Stomach (tissue), 9 donors: ENCODE results near the gene MTERF2. TPM values are rescaled to one million over a fixed set of nuclear protein-coding genes. Genes with fewer than 3 reads are reported as not detected.

ENCODE experiments used
- DNase-seq, 2 donors: peaks; one replicate each; pipeline versions ENCODE4 v3.0.0 to v3.0.0-alpha.2; 2013 to 2019
- H3K27ac ChIP-seq, 5 donors: fragments of 200-600 bp in 4 of 5; sonication (generic) in 4 of 5; one replicate each; pipeline ENCODE4 v1.5.1; 2013 to 2019; ENCODE audit warnings: mild to moderate bottlenecking in 1 of 5, moderate library complexity in 1 of 5
- H3K27me3 ChIP-seq, 3 donors: fragments of 200-600 bp; sonication (generic); one replicate each; pipeline ENCODE4 v1.5.1; 2017 to 2019; ENCODE audit warnings: mixed run types in 1 of 3
- H3K36me3 ChIP-seq, 4 donors: fragments of 200-600 bp; sonication (generic); 1 replicate in 3 of 4; 2 replicates in 1 of 4; pipeline ENCODE4 v1.5.1; 2016 to 2019
- H3K4me1 ChIP-seq, 4 donors: fragments of 200-600 bp; sonication (generic); one replicate each; pipeline ENCODE4 v1.5.1; 2016 to 2019
- H3K4me3 ChIP-seq, 4 donors: fragments of 200-600 bp; sonication (generic) in 3 of 4; one replicate each; pipeline ENCODE4 v1.5.1; 2016 to 2019; ENCODE audit warnings: mild to moderate bottlenecking in 1 of 4
- H3K9me3 ChIP-seq, 4 donors: fragments of 200-600 bp; sonication (generic); one replicate each; pipeline ENCODE4 v1.5.1; 2016 to 2019
- EP300 ChIP-seq: sonication (generic); formaldehyde crosslinking; IDR thresholded peaks from one replicate; pipeline ENCODE4 v1.6.1; 2017; ENCODE audit warnings: antibody characterized with exemption
- POLR2A ChIP-seq, 4 donors: fragments of 450-650 bp; IDR thresholded peaks; one replicate each; pipeline ENCODE4 v1.6.1; 2016; ENCODE audit warnings: antibody characterized with exemption in 4 of 4, control low read depth in 2 of 4, mild to moderate bottlenecking in 1 of 4, moderate library complexity in 1 of 4
- POLR2AphosphoS5 ChIP-seq, 3 donors: sonication (generic); formaldehyde crosslinking; IDR thresholded peaks; one replicate each; pipeline ENCODE4 v1.6.1; 2016; ENCODE audit warnings: antibody characterized with exemption in 3 of 3
- WGBS, 5 donors: extraction: QIAGEN DNeasy Blood & Tissue Kit in 3 of 5; methylation state at CpG; one replicate each; pipeline versions ENCODE4 v1.1.5 to v1.1.7; 2013 to 2018; 5-methylcytosine and 5-hydroxymethylcytosine counted together
- intact Hi-C: fragments of 100-400 bp; cut with DNase I; formaldehyde crosslinking; loops from one replicate; pipeline ENCODE4 v1.15.1; 2023; ENCODE audit warnings: low total_unique reads
- polyA plus RNA-seq, 3 donors: library from polyadenylated mRNA; stranded (reverse); fragments of 200-250 nt; gene quantifications; one replicate each; pipeline ENCODE4 v1.2.3, GENCODE V29; 2013
- total RNA-seq, 5 donors: library from RNA; depleted of rRNA; stranded (reverse); fragments of >200 nt; gene quantifications; one replicate each; pipeline versions ENCODE4 v1.1.0 to v1.2.3, GENCODE V29; 2014 to 2016
- TF ChIP-seq, protein P1 (sequence below), 7 experiments: fragments of 450-650 bp in 4 of 7; fragments of 200-600 bp in 3 of 7; sonication (generic) in 3 of 7; IDR thresholded peaks; one replicate each; pipeline ENCODE4 v1.5.1; 2016 to 2019; ENCODE audit warnings: antibody characterized with exemption in 7 of 7, control low read depth in 2 of 7, mild to moderate bottlenecking in 1 of 7
- donor health status: healthy with polysubstance abuse.
- donor health status: Bipolar disorder and iron deficiency.
- donor health status: healthy.

MTERF2 gene
- total and polyA plus RNA-seq, 8 donors: 9.0 to 32.5 (median 17.0) TPM

- peak overlapping the region; percentile 38 to 79 (median 73) for H3K27ac ChIP-seq
- DNase-seq: peak in 1 of 2 donors; percentile 84
- peaks cover 25 to 77% (median 55%) of the 10 kb centered on the region in 4 donors for H3K4me1 ChIP-seq
- H3K4me3 ChIP-seq: no peak overlapping the region
- 33 to 58% (median 50%) methylated on average over 3 of the region's 3 CpGs for WGBS, 5 donors
- intact Hi-C loops: no loop called here
- no peaks in the 10 kb centered on the region for H3K9me3 ChIP-seq
- peaks cover 0 to 23% (median 16%) of the 10 kb centered on the region in 4 donors for H3K36me3 ChIP-seq
- H3K27me3 ChIP-seq: no peaks in the 10 kb centered on the region
- TF ChIP-seq POLR2AphosphoS5 (IDR thresholded peaks at IDR 0.05) (peak in 2 of 3 donors; percentile 27 to 65), POLR2A (IDR thresholded peaks at IDR 0.05) (no peak), EP300 (no peak)
Observed at GRCh38 chr12:106974511-106974910, 12.4 kb downstream of the MTERF2 start.

- intact Hi-C loops: no loop called here
- Histone ChIP-seq H3K27me3 (no peaks in the 10 kb centered on the region), H3K4me1 (peaks cover 25 to 68% (median 50%) of the 10 kb centered on the region in 4 donors)
Observed at GRCh38 chr12:106973545-106973944, 13.4 kb downstream of the MTERF2 start.

GRCh38 chr12:106971065-106971464, 15.9 kb downstream of the MTERF2 start:
- H3K9me3 ChIP-seq: no peaks in the 10 kb centered on the region
- H3K27ac ChIP-seq: peak overlapping the region in 1 of 5 donors; percentile 2
- no peaks in the 10 kb centered on the region for H3K27me3 ChIP-seq
- H3K36me3 ChIP-seq: peaks cover 12 to 48% (median 41%) of the 10 kb centered on the region in 4 donors
- no peak for DNase-seq
- H3K4me3 ChIP-seq: no peak overlapping the region
- 96 to 100% (median 97%) methylated on average over 2 of the region's 2 CpGs for WGBS, 5 donors
- intact Hi-C loops: no loop called here
- TF ChIP-seq EP300 (no peak), POLR2A (IDR thresholded peaks at IDR 0.05) (no peak), POLR2AphosphoS5 (IDR thresholded peaks at IDR 0.05) (no peak)
- H3K4me1 ChIP-seq: peaks cover 16 to 43% (median 28%) of the 10 kb centered on the region in 4 donors

More at GRCh38 chr12:106973545-106973944, 13.4 kb downstream of the MTERF2 start:
- no peak for TF ChIP-seq POLR2AphosphoS5 (IDR thresholded peaks at IDR 0.05)
- TF ChIP-seq POLR2A (IDR thresholded peaks at IDR 0.05): no peak
- no peak for TF ChIP-seq EP300
- TF ChIP-seq, protein P1, sequence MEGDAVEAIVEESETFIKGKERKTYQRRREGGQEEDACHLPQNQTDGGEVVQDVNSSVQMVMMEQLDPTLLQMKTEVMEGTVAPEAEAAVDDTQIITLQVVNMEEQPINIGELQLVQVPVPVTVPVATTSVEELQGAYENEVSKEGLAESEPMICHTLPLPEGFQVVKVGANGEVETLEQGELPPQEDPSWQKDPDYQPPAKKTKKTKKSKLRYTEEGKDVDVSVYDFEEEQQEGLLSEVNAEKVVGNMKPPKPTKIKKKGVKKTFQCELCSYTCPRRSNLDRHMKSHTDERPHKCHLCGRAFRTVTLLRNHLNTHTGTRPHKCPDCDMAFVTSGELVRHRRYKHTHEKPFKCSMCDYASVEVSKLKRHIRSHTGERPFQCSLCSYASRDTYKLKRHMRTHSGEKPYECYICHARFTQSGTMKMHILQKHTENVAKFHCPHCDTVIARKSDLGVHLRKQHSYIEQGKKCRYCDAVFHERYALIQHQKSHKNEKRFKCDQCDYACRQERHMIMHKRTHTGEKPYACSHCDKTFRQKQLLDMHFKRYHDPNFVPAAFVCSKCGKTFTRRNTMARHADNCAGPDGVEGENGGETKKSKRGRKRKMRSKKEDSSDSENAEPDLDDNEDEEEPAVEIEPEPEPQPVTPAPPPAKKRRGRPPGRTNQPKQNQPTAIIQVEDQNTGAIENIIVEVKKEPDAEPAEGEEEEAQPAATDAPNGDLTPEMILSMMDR (IDR thresholded peaks at IDR 0.05): no peak
- no peaks in the 10 kb centered on the region for H3K9me3 ChIP-seq
- H3K27ac ChIP-seq: peak overlapping the region in 3 of 5 donors; percentile 2 to 79 (median 75)
- DNase-seq: no peak
- H3K36me3 ChIP-seq: peaks cover 0 to 30% (median 21%) of the 10 kb centered on the region in 4 donors
- no peak overlapping the region for H3K4me3 ChIP-seq

GRCh38 chr12:106964526-106964925, 22.4 kb downstream of the MTERF2 start:
- H3K4me1 ChIP-seq: peaks cover 0 to 42% (median 18%) of the 10 kb centered on the region in 4 donors
- H3K36me3 ChIP-seq: peaks cover 12 to 41% (median 38%) of the 10 kb centered on the region in 4 donors
- intact Hi-C loops: no loop called here
- no peaks in the 10 kb centered on the region for H3K9me3 ChIP-seq
- no peak for TF ChIP-seq POLR2AphosphoS5 (IDR thresholded peaks at IDR 0.05)
- TF ChIP-seq EP300: no peak
- TF ChIP-seq, protein P1 (IDR thresholded peaks at IDR 0.05): no peak
- TF ChIP-seq POLR2A (IDR thresholded peaks at IDR 0.05): no peak
- WGBS, 5 donors: 84 to 92% (median 88%) methylated on average over 2 of the region's 2 CpGs
- no peaks in the 10 kb centered on the region for H3K27me3 ChIP-seq
- DNase-seq: no peak
- no peak overlapping the region for H3K4me3 ChIP-seq
- no peak overlapping the region for H3K27ac ChIP-seq

DNA sequence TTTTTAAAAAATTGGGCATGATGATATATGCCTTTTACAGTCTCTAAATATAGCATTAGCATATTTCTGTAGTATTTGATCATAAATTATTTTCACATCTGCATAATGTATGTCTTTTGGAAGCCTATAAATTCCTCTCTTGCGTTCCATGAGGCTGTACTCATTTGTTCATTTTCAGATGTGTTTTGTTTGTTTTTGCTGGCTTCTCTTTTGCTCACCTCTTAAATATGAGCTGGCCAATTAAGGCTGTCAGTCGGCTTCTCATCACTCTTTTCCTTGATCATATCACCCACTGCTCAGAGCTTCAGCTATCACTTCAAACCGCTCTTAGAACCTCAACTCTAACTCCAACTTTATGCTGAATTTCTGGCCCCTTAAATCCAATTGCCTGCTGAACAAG, 24.7 kb downstream of the MTERF2 start:
- no peak for TF ChIP-seq POLR2AphosphoS5 (IDR thresholded peaks at IDR 0.05)
- TF ChIP-seq, protein P1 (IDR thresholded peaks at IDR 0.05): no peak
- no peak for TF ChIP-seq EP300
- no peak for TF ChIP-seq POLR2A (IDR thresholded peaks at IDR 0.05)
- Histone ChIP-seq H3K4me1 (peaks cover 9 to 65% (median 36%) of the 10 kb centered on the region in 4 donors), H3K4me3 (no peak overlapping the region), H3K27ac (no peak overlapping the region), H3K9me3 (no peaks in the 10 kb centered on the region), H3K36me3 (peaks cover 4 to 30% (median 18%) of the 10 kb centered on the region in 4 donors), H3K27me3 (no peaks in the 10 kb centered on the region)
- WGBS, 5 donors: 79 to 93% (median 91%) methylated on average over 3 of the region's 3 CpGs
- intact Hi-C loops: no loop called here
- DNase-seq: no peak
